Caki2 (cell line): ENCODE measurements around the gene NUP93. TPM values are rescaled to one million over a fixed set of nuclear protein-coding genes. Genes with fewer than 3 reads are reported as not detected.
"Not testable (repeated sequence)": the region's sequence is repeated elsewhere in the genome, so short reads cannot be mapped to it uniquely, and the experiment has no call there.

ENCODE experiments used
- DNase-seq: peaks from one replicate; pipeline ENCODE4 v3.0.0-alpha.2; 2015; ENCODE audit warnings: low read depth
- in situ Hi-C: cut with HindIII; loops from 2 replicates; pipeline ENCODE4 v1.10.0; 2016; ENCODE audit warnings: low sequenced_read_pairs, low pct_unique_long_range_greater_than_20kb, mixed read lengths
- total RNA-seq: library from RNA; depleted of rRNA; stranded (reverse); fragments of >200 nt; shearing (Covaris generic); gene quantifications from 2 replicates; pipeline ENCODE4 v1.2.3, GENCODE V29; 2014; ENCODE audit warnings: low replicate concordance

The NUP93 gene
- total RNA-seq, 1 experiment from 2014 or later = 46.4 TPM

DNA sequence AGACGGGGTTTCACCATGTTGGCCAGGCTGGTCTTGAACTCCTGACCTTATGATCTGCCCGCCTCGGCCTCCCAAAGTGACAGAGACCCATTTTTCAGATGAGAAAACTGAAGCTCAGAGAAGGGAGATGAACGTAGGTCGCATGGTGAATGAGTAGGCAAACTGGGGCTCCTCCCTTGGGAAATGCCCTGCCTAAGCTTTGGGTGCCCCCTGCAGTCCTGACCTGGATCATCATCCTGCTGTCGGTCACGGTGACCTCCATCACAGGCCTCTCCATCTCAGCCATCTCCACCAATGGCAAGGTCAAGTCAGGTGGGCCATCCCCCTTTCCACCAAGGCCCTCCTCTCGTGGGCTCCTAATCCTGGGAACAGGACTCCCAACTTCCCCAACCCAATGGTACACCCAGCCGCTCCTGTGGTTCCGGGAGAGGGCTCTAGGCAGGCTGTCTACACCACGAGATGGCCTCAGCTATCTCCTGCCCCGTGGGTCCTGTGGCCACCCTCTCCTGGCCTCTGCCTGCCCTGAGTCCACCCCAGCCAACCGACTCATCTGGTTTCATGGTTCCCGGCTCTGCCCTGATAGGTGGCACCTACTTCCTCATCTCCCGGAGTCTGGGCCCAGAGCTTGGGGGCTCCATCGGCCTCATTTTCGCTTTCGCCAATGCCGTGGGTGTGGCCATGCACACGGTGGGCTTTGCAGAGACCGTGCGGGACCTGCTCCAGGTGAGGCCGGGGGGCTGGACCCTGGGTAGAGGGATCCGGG is 139.8 kb downstream of the NUP93 start:
- in situ Hi-C loops = no loop called here
- peak; percentile 30 for DNase-seq

DNA sequence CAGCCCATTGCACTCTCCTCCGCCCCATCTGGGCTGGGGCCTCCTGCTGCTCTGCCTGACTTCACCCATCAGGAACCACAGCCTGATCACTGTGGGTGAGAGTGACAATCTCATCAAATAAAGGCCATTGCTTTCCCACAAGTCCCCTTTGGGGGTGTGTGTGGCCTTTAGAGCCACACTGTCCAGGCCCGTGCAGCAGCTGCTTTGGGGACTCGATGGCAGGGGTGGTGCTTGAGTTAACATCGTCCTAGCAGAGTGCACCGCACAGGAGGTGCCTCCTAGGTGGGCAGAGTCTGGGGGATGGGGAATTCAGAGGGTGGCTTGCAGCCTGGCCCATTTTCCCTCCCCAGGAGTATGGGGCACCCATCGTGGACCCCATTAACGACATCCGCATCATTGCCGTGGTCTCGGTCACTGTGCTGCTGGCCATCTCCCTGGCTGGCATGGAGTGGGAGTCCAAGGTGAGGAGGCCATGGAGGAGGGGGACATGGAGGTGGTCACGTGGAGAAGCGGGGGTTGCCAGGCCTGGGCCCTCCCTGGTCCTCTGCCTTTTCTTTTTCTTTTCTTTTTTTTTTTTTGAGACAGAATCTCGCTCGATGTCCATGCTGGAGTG is 140.5 kb downstream of the NUP93 start:
- DNase-seq = no peak
- in situ Hi-C loops = no loop called here

DNA sequence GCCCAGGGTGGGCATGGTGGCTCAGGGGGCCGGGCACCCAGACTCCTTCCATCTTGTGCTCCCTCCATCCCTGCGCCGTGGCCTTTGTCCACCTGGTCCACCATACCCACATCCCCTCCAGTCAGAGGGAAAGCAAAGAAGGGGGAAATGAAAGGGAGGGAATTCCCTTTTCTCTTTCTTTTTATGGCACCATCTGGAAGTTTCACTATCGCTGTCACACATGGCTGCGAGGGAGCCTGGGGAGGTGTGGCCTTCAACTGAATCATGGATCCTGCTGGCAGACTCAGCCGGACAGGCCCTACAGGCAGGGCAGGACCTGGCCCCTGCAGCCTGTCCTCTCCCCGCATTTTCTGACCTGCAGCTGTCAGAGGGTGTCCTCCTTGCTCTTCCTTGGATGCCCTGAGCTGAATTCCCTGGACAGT is 141.3 kb downstream of the NUP93 start:
- DNase-seq = peak; percentile 73
- in situ Hi-C loops = no loop called here

DNA sequence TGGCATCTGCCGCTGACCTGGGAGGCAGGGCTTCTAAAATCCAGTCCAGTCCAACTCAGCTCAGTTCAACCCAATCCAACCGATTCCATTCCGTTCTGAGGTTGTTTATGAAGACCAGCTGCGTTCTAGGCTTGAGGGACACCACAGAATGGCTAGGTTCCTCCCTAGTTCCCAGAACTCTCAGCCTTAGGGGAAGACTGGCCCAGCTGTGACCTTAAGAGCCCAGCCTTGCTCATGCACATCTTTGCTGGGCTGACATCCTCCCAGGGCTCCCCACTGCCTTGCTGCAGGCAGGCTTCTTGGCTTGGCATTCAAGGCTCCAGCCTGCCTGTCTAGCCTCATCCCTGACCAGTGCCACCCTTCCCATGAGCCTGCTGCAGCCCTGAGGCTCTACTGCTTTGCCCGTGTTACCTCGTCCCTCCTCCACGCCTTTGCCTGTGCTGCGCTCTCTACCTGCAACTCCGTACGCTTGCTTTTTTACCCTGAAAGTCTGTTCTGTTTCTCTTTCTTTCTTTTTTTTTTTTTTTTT is 143.0 kb downstream of the NUP93 start:
- in situ Hi-C loops = no loop called here
- no peak for DNase-seq

DNA sequence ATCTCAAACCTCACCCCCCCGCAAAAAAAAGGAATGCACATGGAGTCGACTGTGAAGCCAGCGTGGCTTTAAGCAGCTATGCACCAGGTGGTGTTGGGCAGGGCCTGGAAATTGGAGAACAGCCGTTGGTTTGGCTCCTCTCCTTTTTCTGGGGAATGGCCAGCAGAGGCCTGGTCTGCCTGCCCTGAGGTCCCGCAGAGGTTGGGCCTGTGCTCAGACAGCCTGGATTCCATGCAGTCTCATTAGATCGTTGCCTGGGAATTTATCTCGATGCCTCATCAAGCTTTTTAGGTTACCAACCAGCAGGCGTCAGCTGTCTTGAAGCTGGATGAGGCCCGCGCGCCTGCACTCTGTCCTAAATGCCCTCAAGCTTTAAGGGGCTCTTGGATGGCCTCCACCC is 144.9 kb downstream of the NUP93 start:
- in situ Hi-C loops = no loop called here
- no peak for DNase-seq

DNA sequence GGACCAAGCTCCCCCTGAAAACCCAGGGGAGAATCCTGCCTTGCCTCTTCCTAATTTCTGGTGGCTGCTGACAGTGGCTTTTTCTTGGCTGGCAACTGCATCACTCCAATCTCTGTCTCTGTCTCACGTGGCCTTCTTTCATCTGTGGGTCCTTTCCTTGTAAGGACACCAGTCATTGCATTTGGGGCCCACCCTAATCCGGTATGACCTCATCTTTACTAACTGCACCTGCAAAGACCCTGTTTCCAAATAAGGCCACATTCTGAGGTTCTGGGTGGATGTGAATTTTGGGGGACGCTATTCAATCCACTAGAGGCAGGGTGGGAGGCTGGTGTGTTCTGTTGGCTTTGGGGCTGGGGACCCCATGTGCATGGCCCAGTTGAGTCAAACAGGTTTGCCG is 146.1 kb downstream of the NUP93 start:
- in situ Hi-C loops = no loop called here
- no peak for DNase-seq

DNA sequence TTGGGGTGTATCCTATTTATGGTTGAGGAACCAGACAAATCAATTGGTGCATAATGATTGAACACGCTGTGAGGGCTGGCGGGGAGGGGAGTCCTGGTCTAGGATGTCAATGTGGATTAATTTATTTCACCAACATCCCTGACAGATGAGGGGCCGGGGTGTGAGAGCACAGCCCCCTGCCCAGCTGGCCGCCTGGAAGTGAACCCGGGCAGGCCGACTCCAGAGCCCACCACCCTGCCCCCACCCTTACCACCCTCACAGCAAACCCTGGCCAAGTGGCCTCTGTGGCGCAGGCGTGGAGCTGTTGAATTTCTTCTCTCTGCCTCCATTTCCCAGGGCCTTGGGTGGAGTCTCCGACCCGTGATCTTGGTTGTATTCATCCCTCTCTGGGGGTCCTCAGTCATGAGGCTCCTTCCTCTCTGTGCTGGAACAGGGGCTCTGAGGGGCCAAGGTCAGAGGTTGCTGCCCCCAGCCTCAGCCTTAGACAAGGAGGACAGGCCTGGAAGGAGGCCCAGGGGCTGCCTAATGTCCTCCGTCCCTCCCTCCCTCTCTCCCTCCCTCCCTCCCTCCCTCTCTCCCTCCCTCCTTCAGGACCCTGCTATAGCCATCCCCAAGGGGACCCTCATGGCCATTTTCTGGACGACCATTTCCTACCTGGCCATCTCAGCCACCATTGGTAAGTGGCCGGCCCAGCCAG is 147.7 kb downstream of the NUP93 start:
- in situ Hi-C loops = no loop called here
- no peak for DNase-seq

DNA sequence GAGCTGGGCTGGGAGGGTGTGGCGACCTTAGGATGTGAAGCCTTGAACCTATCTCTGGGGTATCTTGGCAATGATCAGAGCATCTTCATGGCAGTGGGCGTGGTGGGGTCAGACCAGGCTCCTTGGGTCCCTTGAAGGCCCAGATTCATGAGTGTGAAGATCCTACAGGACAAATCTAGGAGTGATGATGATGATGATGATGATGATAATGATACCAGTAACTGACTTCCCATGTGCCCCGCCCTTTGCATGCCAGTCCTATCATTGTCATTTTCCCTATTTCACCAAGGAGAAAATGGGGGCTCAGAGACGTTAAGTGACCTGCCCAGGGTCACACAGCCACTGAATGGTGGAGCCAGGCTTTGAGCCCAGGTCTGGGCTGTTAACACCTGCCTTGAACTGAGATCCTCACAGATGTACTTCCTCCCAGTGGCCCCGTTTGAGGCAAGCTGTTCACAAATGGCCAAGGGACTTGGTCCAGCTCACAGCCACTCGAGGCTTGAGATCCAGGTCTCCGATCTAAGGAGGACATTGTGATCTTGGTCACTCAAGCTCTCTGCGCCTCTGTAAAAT is 148.4 kb downstream of the NUP93 start:
- no peak for DNase-seq
- in situ Hi-C loops = no loop called here

DNA sequence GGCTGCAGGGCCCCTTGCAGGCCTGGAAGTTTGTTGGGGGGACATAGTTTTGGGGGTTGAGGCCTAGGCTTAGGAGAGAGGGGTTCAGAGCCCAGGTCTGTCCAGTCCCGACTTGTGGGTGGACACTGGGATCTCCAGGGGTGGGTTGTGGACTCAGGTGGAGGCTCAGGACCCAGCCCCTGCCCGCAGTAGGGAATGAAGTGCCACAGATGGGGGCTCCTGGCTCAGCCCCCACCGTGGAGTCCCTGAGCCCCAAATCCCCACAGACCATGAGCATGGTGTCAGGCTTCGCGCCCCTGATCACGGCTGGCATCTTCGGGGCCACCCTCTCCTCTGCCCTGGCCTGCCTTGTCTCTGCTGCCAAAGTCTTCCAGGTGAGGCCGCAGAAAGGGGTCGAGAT is 149.3 kb downstream of the NUP93 start:
- DNase-seq = no peak
- in situ Hi-C loops = no loop called here

DNA sequence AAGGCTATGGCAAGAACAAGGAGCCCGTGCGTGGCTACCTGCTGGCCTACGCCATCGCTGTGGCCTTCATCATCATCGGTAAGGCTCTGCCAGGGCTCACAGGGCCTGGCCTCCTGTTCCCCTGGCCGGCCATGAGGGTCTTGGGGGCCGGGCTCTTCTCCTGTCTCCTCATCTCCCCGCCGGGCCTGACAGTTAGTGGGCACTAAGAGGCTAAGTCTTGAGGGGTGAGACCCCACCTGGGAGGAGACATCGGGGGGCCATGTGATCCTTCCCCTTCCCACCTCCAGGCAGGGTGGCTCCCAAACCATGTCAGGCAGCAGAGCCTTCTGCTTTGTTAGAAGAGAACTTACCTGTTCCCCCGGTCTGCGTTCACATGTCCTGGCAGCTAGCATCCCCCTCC is 150.2 kb downstream of the NUP93 start:
- DNase-seq = no peak
- in situ Hi-C loops = no loop called here

DNA sequence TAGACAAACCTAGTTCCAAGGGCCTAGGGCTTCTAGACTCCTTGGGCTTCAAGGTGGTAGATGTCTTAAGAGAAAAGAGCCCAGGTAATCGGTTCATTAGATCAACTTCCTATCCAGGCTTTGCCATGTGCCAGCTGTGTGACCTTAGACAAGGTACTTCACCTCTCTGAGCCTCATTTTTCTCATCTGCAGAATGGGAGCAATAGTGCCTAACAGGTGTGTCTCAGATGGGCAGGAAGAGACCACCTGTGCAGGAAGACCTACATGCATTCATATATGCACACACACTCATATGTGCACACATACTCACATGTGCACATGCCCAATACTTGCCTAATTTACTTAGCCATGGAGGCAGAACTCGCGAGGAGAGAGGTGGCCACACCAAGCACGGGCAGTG is 150.8 kb downstream of the NUP93 start:
- in situ Hi-C loops = no loop called here
- no peak for DNase-seq

DNA sequence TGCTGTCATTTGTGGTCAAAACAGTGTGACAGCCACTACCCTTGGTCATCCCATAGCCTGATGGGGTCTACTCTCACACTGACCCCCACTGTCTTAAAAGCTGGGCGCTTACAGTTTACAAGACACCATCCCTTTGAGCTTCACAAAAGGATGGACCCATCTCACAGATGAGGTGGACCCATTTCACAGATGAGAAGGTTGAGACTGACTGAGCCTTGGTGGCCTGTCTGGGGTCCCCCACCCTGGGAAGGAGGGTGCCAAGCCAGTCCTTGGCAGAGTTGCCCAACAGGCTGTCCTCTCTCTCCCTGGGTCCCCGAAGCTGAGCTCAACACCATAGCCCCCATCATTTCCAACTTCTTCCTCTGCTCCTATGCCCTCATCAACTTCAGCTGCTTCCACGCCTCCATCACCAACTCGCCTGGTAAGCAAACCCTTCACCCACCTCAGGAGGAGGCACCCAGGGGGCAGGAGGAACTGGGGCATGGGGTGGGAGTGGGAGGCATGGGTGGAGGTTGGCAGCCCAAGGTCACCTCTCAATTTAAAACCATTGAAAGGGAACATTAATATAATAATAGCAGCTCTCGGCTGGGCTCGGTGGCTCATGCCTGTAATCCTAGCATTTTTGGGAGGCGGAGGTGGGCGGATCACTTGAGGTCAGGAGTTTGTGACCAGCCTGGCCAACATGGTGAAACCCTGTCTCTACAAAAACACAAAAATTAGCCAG is 152.3 kb downstream of the NUP93 start:
- in situ Hi-C loops = no loop called here
- no peak for DNase-seq

DNA sequence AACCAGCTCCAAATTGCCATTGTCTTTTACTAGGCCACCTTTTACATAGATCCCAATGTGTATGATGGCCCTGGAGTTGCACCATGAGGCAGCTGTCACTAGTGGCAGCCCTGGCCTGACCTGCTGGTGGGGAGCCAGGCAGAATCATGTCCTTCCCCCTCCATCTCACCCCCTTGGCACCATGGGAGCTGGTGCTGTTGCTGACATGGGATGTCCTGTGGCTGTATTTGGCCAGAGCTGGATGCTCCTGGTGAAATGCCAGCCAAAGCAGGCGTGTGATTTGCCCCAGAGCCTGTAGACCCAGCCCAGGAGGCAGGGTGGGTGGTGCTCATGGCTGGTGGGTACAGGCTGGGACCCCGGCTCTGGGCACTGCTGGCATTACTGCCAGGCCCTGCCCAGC is 153.7 kb downstream of the NUP93 start:
- in situ Hi-C loops = no loop called here
- no peak for DNase-seq

DNA sequence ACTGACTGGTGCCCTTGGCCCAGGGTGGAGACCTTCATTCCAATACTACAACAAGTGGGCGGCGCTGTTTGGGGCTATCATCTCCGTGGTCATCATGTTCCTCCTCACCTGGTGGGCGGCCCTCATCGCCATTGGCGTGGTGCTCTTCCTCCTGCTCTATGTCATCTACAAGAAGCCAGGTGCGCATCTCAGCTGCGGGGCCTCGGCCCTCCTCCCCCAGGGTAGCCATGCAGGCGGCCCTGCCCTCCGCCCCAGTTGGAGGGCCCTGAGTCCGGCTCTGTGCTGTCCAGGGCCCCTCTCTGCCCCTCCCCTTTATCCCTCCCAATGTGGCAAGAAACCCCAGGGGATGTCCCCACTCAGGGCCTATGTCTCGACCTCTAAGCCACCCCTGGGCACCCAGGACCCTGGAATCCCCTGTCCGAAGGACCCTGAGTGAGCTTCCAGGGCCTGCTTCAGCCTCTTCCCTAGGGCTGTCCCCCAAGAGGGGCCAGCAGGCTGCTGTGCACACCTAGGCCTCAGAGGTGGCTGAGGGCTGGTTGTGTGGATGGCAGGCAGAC is 154.2 kb downstream of the NUP93 start:
- no peak for DNase-seq
- in situ Hi-C loops = no loop called here

DNA sequence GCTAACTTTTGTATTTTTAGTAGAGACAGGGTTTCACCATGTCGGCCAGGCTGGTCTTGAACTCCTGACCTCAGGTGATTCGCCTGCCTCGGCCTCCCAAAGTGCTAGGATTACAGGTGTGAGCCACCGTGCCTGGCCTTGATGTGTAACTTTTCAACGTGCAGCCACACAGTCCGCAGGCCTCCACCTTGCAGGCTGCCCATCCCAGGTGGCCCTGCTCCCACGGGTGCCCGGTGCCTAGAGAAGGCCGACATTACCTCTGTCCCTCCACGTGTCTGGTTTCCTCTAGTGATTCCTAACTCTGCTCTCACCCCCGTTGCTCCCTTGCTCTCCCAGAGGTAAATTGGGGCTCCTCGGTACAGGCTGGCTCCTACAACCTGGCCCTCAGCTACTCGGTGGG is 155.0 kb downstream of the NUP93 start:
- in situ Hi-C loops, DNase-seq: not testable (repeated sequence)

DNA sequence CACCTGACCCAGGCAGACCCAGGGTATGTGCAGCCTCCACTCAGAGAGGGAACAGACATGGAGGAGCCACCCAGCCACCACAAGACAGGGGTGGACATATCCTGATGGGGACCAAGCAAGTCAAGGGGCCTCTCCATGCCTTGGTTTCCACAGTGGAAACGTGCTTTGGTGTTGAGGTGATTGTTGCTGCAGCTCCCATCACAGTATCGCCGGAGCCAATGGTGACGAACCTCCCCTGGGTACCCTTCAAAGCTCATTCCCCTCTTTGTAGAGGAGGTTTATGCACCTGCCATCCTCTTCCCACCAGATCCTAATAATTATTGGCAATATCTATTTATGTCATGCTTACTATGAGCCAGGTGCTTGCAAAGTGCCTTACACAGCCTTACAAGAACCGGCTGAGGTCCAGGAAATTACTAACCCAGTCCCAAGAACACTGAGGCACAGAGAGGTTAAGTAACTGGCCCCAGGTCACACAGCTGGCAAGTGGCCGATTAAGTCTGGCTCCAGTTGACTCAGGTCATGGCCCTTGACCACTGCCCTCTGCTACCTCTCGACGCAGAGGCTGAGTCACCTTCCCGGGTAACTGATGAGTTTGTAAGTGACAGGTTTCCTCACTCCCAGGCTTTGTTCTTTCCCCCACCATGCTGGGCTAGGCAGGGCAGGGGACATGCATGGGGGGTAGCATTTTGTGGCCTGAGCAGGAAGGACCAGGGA is 155.7 kb downstream of the NUP93 start:
- no peak for DNase-seq
- in situ Hi-C loops = no loop called here

DNA sequence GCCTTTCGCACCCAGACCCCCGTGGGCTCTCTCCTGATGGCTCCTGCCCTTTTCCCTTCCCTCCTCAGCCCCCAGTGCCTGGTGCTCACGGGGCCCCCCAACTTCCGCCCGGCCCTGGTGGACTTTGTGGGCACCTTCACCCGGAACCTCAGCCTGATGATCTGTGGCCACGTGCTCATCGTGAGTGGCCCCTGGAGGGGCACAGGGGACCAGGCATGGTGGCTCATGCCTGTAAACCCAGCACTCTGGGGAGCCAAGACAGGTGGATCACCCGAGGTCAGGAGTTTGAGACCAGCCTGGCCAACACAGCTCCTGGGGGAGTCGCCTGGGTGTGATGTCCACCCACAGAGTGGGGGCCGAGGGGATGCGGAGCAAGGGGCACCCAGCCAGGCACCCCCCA is 156.4 kb downstream of the NUP93 start:
- in situ Hi-C loops = no loop called here
- DNase-seq = no peak

DNA sequence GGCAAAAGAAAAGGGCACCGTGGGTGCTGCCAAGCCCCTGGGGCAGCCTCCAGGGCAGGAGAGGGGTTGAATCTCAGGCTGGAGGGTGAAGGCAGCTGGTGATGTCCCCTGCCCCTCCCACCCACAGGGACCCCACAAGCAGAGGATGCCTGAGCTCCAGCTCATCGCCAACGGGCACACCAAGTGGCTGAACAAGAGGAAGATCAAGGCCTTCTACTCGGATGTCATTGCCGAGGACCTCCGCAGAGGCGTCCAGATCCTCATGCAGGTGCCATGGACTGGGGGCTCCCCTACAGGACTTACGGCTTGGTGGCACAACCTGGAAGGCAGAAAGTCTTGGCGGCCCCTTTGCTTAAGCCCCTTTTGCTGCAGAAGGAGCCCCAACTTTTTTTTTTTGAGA is 156.9 kb downstream of the NUP93 start:
- DNase-seq = no peak
- in situ Hi-C loops = no loop called here
